ENCODE data around the gene GNG2.

Gene GNG2

GRCh38 chr14:52000696-52001095 is 140.3 kb downstream of the GNG2 start:
- no peak for DNase-seq

- DNase-seq: no peak
These were observed 142.1 kb downstream of the GNG2 start for GRCh38 chr14:52002542-52002941.

- DNase-seq: no peak
These were observed 142.9 kb downstream of the GNG2 start for GRCh38 chr14:52003324-52003723.

- DNase-seq: no peak
These were observed 145.2 kb downstream of the GNG2 start for GRCh38 chr14:52005625-52006024.

GRCh38 chr14:52006361-52006760 is 145.9 kb downstream of the GNG2 start:
- DNase-seq: no peak

GRCh38 chr14:52007211-52007610 is 146.8 kb downstream of the GNG2 start:
- no peak for DNase-seq

GRCh38 chr14:52007637-52008036 is 147.2 kb downstream of the GNG2 start:
- no peak for DNase-seq

GRCh38 chr14:52008136-52008535 is 147.7 kb downstream of the GNG2 start:
- DNase-seq: no peak

GRCh38 chr14:52010173-52010693 is 149.8 kb downstream of the GNG2 start:
- no peak for DNase-seq

- no peak for DNase-seq
These were observed 151.1 kb downstream of the GNG2 start for GRCh38 chr14:52011523-52011922.

GRCh38 chr14:52012635-52013034 is 152.2 kb downstream of the GNG2 start:
- no peak for DNase-seq

GRCh38 chr14:52013984-52014600 is 153.7 kb downstream of the GNG2 start:
- no peak for DNase-seq

GRCh38 chr14:52014601-52015267 is 154.3 kb downstream of the GNG2 start:
- DNase-seq: no peak

GRCh38 chr14:52015411-52016030 is 155.1 kb downstream of the GNG2 start:
- no peak for DNase-seq

GRCh38 chr14:52018252-52018651 is 157.8 kb downstream of the GNG2 start:
- no peak for DNase-seq

- DNase-seq: no peak
These were observed 158.6 kb downstream of the GNG2 start for GRCh38 chr14:52018970-52019369.

All from NCI-H2029 treated with DMSO at 0.1 percent for 48 hours (cell line).